ENCODE results near the gene USP32.

The USP32 gene

GRCh38 chr17:60154616-60155426, 237.1 kb downstream of the USP32 start:
- DNase-seq (ENCODE audit: low read depth in 2 of 2), result no peak

GRCh38 chr17:60153606-60154390, 238.1 kb downstream of the USP32 start:
- no peak for DNase-seq (ENCODE audit: low read depth in 2 of 2)

GRCh38 chr17:60151355-60151754, 240.6 kb downstream of the USP32 start:
- DNase-seq (ENCODE audit: low read depth in 2 of 2), result no peak

DNA sequence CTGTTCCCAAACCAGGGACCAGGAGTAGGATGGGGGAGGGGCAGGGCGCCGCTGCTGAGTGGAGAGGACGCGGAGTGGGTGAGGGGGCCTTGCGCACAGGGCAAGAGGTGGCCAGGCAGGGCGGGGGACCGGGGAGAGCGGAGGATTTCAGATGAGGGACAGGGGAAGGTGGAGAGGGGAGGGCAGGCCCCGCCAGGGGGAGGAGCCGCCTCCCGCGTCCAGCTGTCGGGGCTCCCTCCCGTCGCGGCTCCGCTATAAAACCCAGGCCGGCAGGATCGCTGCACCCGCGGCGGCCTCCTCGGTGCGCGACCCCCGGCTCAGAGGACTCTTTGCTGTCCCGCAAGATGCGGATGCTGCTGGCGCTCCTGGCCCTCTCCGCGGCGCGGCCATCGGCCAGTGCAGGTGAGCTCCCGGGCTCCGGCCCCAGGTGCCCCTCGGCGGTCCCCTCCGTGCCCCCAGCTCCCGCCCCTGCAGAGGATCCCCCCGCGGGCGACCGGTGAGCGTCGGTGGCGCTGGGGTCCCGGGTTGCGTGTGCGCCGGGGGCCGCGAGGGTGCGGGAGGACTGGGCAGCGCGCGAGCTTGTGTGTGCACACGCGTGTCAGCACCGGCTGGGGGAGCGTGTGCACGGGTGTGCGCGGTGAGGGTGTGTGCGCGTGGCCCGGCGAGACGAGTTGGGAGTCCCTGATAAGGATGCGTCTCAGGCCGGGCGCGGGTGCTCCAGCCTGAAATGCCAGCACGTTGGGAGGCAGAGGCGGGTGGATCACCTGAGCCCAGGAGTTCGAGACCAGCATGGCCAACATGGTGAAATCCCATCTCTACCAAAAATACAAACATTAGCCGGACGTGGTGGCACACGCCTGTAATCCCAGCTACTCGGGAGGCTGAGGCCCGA, 242.0 kb downstream of the USP32 start, which contains the start of gene CA4:
TSS of gene CA4 (plus strand) at position 283 of the 892 bp plus-strand sequence. CDS start at position 345, 62 bp downstream.
- DNase-seq (ENCODE audit: low read depth in 2 of 2), result no peak

DNA sequence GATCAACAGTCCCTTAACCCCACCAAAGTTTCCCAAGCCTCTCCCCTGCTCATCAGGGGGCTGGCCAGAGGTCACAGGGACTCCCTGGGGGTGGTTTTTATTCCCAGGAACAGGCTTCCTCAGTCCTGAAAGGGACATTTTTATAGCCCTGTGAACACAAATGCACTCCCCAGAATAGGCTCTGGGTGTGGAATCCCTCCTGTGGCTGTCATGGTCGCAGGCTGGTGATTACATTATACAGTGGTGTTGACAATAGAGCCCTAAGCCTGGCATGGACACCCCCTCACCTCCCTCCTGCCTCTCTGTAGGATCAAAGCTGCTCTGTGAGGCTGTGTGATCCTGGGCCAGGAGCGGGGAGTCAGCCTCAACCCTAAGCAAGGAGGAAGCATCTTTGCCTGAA, 243.6 kb downstream of the USP32 start:
- no peak for DNase-seq (ENCODE audit: low read depth in 2 of 2)

DNA sequence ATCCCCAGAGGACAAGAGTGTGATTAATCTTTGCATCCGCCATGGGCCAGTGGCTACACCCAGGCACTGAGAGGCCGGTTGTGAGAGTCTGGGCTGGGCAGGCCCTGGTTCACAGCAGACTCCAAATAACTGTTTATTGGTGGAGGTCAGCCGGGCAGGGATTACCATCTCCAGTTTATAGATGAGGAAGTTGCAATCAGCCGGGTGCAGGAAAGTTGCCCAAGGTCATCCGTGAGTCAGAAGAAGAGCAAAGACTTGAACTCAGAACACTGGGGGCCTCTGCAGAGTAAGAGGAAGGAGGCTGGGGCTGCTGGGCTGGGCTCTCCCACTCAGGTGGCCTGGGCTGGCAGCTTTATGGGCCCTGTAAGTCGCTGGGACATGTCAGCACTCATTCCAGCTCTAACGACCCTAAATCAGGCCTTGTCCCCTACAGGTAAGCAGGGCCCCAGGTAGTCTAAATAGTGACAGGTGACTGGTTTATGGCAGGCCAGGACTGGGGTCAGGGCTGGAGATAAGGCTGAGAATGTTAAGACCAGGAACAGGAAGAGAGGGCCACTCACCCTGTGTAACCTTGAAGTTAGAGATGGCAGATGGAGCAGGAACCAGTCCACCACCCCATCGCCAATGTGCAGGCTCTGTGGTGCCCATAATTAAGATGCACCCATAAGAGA, 244.2 kb downstream of the USP32 start:
- no peak for DNase-seq (ENCODE audit: low read depth in 2 of 2)

- no peak for DNase-seq (ENCODE audit: low read depth in 2 of 2)
These were observed 245.7 kb downstream of the USP32 start for GRCh38 chr17:60146206-60146605.

DNA sequence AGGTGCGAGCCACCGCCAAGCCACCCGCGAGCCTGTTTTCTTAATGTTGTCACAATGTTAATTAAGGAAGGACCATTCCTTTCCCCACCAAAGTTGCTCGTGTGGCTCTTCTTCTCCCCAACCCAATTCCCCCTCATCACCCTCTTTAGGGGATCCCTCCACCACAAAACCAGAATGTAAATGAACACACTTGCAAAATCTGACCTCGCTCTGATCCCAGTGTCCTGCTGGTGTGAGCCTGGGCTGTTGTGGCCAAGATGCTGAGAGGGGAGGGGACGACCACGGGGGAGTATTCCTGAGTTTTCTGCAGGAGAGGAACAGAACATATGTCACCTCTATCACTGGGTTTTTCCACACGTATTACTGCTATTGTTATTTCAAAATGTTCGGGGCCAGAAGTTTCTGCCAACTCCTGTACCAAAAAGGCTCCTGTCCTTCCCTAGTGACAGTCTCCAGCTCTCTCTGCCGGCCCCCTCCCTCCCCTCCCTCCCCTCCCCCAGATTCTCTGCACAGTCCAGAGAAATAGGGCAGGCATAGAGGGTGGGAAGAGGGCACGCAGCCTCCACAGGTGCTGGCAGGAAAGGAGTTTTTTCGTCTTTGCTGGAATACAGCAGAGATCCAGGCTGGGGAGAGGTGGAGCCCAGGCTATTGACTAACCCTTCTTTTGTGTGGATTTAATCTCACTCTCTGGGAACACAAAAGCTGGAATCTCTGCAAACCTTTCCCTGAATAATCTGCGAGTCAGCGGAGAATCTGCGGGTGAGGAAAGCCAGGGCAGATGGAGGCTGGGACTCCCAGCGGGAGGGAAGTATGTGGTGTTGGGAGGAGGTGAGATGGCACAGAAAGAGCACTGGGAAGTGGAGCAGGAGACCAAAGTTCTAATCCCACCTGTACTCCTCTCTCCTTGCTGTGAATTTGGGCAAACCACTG, 246.7 kb downstream of the USP32 start:
- no peak for DNase-seq (ENCODE audit: low read depth in 2 of 2)

DNA sequence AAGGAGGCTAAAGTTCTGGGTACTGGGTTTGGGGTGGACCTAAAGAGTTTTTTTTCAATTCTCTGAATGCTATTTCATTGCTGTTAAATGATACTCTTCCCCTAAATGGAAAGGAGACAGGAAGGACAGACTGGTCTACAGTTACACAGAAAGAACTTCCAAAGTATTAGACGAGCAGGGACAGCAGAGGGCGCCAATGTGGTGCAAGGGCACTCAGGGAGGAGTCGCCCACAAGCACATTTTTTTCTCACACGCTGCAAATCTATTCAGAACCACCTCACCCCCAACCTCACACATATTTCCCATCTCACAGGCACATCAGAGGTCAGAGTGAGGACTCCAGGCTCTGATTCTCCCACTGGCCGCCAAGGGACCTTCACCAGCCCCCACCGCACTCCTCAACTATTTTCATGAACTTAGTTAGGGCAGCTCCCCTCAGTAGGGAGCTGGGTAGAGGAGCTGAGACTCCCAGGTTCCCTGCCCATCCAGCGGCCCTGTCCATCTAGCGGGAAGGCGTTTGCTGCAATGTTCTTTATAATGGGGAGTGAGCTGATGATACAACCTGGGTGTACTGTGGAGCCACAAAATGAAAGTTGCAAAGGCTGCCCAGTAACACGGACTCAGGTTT, 248.9 kb downstream of the USP32 start:
- DNase-seq (ENCODE audit: low read depth in 2 of 2), result peak; percentile 74 to 81

DNA sequence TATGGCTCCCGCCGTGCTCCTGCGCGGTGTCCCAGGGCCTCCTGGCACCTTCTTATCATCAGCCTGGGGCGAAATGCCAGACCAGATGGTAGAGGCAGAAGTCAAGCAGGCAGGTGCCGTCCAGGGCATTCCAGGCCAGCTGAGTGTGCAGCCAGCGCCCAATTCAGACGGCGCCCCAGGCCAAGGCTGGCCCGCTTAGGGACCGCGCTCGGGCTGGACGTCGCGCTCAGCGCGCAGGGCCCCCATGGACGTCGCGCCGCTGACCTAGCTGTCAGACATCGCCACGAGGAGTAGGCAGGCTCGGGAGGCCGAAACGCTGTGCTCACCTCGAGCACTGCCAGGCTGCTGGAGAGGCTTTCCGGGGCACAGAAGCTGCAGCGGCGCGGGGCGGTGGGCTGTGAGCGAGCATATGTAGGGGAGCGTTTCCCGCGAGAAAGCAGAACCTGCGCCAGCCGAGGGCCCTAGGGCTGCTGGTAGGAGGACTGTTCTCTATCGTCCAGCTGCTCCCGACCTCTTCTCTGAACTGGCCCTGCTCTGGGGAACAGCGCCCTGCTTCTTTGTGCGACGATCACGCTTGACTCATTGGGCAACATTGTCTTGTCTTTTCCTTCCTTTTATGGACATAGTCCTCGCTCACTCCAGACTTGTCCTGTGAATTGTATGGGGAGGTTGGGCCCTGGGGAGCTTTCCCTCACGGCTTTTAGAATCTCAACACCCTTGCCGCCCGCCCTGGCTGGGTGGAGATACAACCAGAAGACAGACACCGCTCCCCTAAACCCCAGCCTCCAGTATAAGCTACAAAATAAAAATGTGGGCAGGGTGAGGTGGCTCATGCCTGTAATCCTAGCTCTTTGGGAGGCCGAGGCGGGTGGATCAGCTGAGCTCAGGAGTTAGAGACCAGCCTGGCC, 250.6 kb downstream of the USP32 start:
- no peak for DNase-seq (ENCODE audit: low read depth in 2 of 2)

GRCh38 chr17:60139438-60140285, 252.3 kb downstream of the USP32 start:
- peak; percentile 46 to 52 for DNase-seq (ENCODE audit: low read depth in 2 of 2)

DNA sequence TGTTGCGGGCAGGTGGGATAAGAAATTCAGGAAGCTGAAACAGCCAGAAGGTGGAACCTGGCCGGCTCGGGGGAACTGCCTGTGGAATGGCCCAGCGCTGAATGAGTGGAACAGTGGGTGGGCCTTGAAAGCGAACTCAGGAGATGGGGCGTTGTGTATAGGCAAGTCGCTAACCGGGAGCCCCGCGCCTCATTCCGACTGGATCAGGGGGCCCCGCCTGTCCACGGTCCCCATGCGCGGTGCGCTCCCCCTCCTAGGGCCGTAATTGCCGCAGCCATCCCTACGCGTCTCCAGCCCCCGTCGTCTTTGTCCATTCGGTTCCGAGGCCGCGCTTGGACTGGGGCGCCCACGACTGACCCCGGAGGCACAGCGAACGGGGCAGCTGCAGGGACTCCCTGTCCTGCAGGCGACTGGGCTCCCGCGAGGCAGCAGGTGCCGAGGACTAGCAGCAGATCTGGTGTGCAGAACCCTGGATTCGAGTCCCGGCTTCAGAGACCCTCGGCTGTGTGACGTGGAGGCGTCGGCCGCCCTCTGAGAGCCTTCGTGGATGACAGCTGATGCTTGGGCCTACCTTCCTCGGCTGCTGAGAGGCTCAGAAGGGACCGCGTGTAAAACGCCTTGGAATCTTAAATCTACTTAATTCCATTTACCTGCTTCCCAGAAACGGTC, 253.0 kb downstream of the USP32 start:
- DNase-seq (ENCODE audit: low read depth in 2 of 2), result no peak

DNA sequence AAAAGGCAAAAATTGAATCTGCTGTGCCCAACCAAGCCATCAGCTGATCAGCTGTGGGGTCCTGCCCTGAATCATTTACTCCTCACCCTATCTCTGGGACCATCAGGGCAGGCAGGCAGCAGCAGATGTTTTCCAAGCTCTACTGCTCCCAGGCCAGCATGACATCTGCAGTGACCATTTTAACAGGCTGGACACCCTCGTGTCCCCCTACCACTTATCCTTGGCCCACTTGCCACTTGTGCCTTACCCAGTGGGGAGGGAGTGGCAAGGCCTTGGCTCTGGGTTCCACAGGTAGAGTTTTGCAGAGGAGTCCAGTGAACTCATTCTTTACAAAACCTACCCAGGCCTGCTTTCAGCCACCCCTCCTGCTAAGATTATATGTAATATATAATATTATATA, 254.2 kb downstream of the USP32 start:
- DNase-seq (ENCODE audit: low read depth in 2 of 2), result no peak

DNA sequence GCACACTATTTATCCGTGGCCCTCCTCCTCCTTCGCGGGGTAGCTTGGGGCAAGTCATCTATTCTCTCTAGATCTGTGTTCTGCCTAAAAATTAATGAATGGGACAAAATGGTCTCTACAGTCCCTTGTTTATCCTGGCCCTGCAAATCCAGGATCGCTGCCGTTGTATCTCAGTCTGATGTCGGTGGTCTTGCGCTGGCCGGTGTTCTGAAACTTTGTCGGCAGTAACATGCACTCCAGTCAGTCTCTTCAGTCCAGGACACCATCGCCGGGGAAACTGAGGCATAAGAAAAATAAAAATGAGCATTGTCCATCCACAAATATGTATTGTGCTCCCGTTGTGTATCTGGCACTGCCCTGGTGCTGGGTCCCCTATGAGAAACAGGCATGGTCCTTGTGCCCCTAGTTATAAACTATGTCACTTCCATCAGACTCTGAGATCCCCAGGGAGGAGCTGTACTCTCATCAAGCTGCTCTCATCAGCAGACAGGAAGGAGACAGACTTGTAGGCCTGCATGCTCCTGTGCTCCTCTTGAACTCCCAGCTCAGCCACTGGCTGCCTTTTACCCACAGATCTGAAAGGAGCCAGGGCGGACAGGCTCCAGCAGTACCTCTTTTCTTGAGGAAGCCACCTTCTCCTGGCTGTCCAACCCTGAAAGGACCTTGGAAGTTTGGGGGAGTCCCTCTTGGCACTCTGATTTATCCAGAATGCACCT, 255.8 kb downstream of the USP32 start:
- no peak for DNase-seq (ENCODE audit: low read depth in 2 of 2)

GRCh38 chr17:60135151-60135950, 256.6 kb downstream of the USP32 start:
- DNase-seq (ENCODE audit: low read depth in 2 of 2), result peak; percentile 77 to 79
